GM23338 (cell line): ENCODE data around the gene GUCD1. TPM values are rescaled to one million over a fixed set of nuclear protein-coding genes. Genes with fewer than 3 reads are reported as not detected.

Experiments
- ATAC-seq: fragments of 200-7000 bp; cut with Tn5 transposase; 3 replicates; pipeline ENCODE4 v1.9.1; 2020
- DNase-seq: peaks from one replicate; pipeline ENCODE4 v3.0.0-alpha.2; 2015; ENCODE audit warnings: low spot score
- H2AFZ ChIP-seq: fragments of 200-600 bp; sonication (generic); 2 replicates; pipeline ENCODE4 v1.8.0; 2016; ENCODE audit warnings: antibody characterized with exemption, mild to moderate bottlenecking, moderate library complexity
- H3F3A ChIP-seq: fragments of 200-600 bp; sonication (generic); replicated peaks from 2 replicates; pipeline ENCODE4 v1.8.0; 2017; ENCODE audit warnings: antibody characterized with exemption, mixed run types, low read depth
- H3K27ac ChIP-seq: fragments of 200-600 bp; sonication (generic); 2 replicates; pipeline ENCODE4 v1.6.1; 2016; ENCODE audit warnings: low read depth
- H3K27me3 ChIP-seq: fragments of 200-600 bp; sonication (generic); 2 replicates; pipeline ENCODE4 v1.8.0; 2016; ENCODE audit warnings: mild to moderate bottlenecking, mixed run types, moderate library complexity; ENCODE audit not compliant: insufficient read depth
- H3K36me3 ChIP-seq: fragments of 200-600 bp; sonication (generic); 2 replicates; pipeline ENCODE4 v1.8.0; 2016; ENCODE audit warnings: mild to moderate bottlenecking; ENCODE audit not compliant: insufficient read depth
- H3K4me1 ChIP-seq: fragments of 200-600 bp; sonication (generic); 2 replicates; pipeline ENCODE4 v1.8.0; 2016; ENCODE audit warnings: mild to moderate bottlenecking, moderate library complexity; ENCODE audit not compliant: insufficient read depth
- H3K4me2 ChIP-seq: fragments of 200-600 bp; sonication (generic); 2 replicates; pipeline ENCODE4 v1.7.1; 2017; ENCODE audit warnings: mixed run types
- H3K4me3 ChIP-seq: fragments of 200-600 bp; sonication (generic); 2 replicates; pipeline ENCODE4 v1.6.1; 2016; ENCODE audit warnings: mixed run types
- H3K79me2 ChIP-seq: fragments of 200-600 bp; sonication (generic); replicated peaks from 2 replicates; pipeline ENCODE4 v1.8.0; 2017; ENCODE audit warnings: mild to moderate bottlenecking; ENCODE audit not compliant: insufficient read depth
- H3K9me2 ChIP-seq: fragments of 200-600 bp; sonication (generic); 2 replicates; pipeline ENCODE4 v1.8.0; 2017; ENCODE audit not compliant: insufficient read depth
- H4K20me1 ChIP-seq: fragments of 200-600 bp; sonication (generic); replicated peaks from 2 replicates; pipeline ENCODE4 v1.8.0; 2017; ENCODE audit warnings: mild to moderate bottlenecking; ENCODE audit not compliant: insufficient read depth
- H3K27ac Mint-ChIP-seq: 2 replicates; pipeline ENCODE4 v1.8.0; 2020; ENCODE audit warnings: inconsistent platforms, mild to moderate bottlenecking, moderate library complexity, mixed read lengths
- H3K27me3 Mint-ChIP-seq: 3 replicates; pipeline ENCODE4 v1.8.0; 2022; ENCODE audit warnings: low read depth, mild to moderate bottlenecking, moderate library complexity, mixed read lengths, inconsistent platforms; ENCODE audit not compliant: insufficient read depth, poor library complexity
- H3K36me3 Mint-ChIP-seq: 3 replicates; pipeline ENCODE4 v1.8.0; 2021; ENCODE audit warnings: low read depth, mild to moderate bottlenecking, inconsistent platforms, moderate library complexity, mixed read lengths
- H3K4me1 Mint-ChIP-seq: 3 replicates; pipeline ENCODE4 v1.8.0; 2020; ENCODE audit warnings: mild to moderate bottlenecking, inconsistent platforms, mixed read lengths
- H3K4me3 Mint-ChIP-seq: 3 replicates; pipeline ENCODE4 v1.8.0; 2021; ENCODE audit warnings: moderate library complexity, mild to moderate bottlenecking, inconsistent platforms, mixed read lengths
- H3K9me3 Mint-ChIP-seq: 3 replicates; pipeline ENCODE4 v1.8.0; 2020; ENCODE audit warnings: moderate library complexity, mild to moderate bottlenecking, inconsistent platforms, mixed read lengths
- EZH2 ChIP-seq: fragments of 200-600 bp; sonication (generic); IDR thresholded peaks from one replicate; pipeline ENCODE4 v1.8.0; 2017; ENCODE audit warnings: antibody characterized with exemption, mild to moderate bottlenecking, low read depth; ENCODE audit not compliant: unreplicated experiment
- EZH2phosphoT487 ChIP-seq: fragments of 200-600 bp; sonication (generic); IDR thresholded peaks from one replicate; pipeline ENCODE4 v1.8.1; 2018; ENCODE audit warnings: antibody characterized with exemption; ENCODE audit not compliant: unreplicated experiment
- JUNB ChIP-seq: IDR thresholded peaks from one replicate; pipeline ENCODE4 v1.6.1; 2016; ENCODE audit warnings: antibody characterized with exemption; ENCODE audit not compliant: unreplicated experiment
- POLR2AphosphoS5 ChIP-seq: IDR thresholded peaks from 2 replicates; pipeline ENCODE4 v1.6.1; 2016; ENCODE audit warnings: antibody characterized with exemption, low read depth
- STAT1 ChIP-seq: IDR thresholded peaks from one replicate; pipeline ENCODE4 v1.6.1; 2016; ENCODE audit warnings: antibody characterized with exemption; ENCODE audit not compliant: unreplicated experiment
- ZNF114 ChIP-seq: fragments of 250-450 bp; sonication (Bioruptor Pico); IDR thresholded peaks from 2 replicates; pipeline ENCODE4 v1.5.0; 2020; ENCODE audit warnings: mild to moderate bottlenecking, moderate library complexity
- ZNF331 ChIP-seq: fragments of 250-450 bp; sonication (Bioruptor Pico); IDR thresholded peaks from 2 replicates; pipeline ENCODE4 v1.5.0; 2020; ENCODE audit warnings: low read depth, mild to moderate bottlenecking, moderate library complexity
- polyA plus RNA-seq: library from polyadenylated mRNA; unstranded; fragments of >200 nt; fragmentation: Nextera tagmentation; extraction: Ambion mirVana; gene quantifications from 2 replicates; pipeline ENCODE4 v1.2.1, GENCODE V29; 2016
- total RNA-seq: library from RNA; depleted of rRNA; stranded (reverse); fragments of >200 nt; shearing (Covaris generic); gene quantifications from 2 replicates; pipeline ENCODE4 v1.2.3, GENCODE V29; 2014
- TF ChIP-seq, protein P1 (sequence below): fragments of 250-450 bp; sonication (Bioruptor Pico); IDR thresholded peaks from 2 replicates; pipeline ENCODE4 v1.5.0; 2020; ENCODE audit warnings: mild to moderate bottlenecking, moderate library complexity
- TF ChIP-seq, protein P2 (sequence below): IDR thresholded peaks from 2 replicates; pipeline ENCODE4 v1.6.1; 2016; ENCODE audit warnings: antibody characterized with exemption
- TF ChIP-seq, protein P3 (sequence below): IDR thresholded peaks from one replicate; pipeline ENCODE4 v1.6.1; 2018; ENCODE audit warnings: antibody characterized with exemption; ENCODE audit not compliant: unreplicated experiment
- TF ChIP-seq, protein P4 (sequence below), 2 experiments: fragments of 200-600 bp in 1 of 2; sonication (generic) in 1 of 2; conservative IDR thresholded peaks; 2 replicates each; pipeline versions ENCODE4 v1.5.1 to v1.6.1; 2016 to 2017; ENCODE audit warnings: antibody characterized with exemption in 2 of 2, low read depth in 2 of 2, mild to moderate bottlenecking in 2 of 2, moderate library complexity in 1 of 2

The GUCD1 gene
- total and polyA plus RNA-seq, 2 experiments from 2014 or later, result 39.0 to 106 TPM

DNA sequence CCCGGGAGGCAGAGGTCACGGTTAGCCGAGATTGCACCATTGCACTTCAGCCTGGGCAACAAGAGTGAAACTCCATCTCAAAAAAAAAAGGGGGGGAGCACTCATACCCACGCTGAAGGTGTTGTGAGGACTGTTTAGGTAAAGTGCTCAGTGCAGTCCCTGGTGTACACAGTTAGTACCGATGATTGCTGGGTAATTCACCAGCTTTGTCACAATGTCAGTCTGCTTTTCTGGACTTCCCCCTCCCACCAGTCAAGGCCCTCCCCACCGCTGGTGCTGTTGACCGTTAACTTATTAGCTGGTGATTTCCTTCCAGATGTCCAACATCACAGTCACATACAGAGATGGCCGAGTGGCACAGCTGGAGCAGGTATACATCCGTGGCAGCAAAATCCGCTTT, 12.7 kb upstream of the GUCD1 start (continued):
- TF ChIP-seq, protein P1, sequence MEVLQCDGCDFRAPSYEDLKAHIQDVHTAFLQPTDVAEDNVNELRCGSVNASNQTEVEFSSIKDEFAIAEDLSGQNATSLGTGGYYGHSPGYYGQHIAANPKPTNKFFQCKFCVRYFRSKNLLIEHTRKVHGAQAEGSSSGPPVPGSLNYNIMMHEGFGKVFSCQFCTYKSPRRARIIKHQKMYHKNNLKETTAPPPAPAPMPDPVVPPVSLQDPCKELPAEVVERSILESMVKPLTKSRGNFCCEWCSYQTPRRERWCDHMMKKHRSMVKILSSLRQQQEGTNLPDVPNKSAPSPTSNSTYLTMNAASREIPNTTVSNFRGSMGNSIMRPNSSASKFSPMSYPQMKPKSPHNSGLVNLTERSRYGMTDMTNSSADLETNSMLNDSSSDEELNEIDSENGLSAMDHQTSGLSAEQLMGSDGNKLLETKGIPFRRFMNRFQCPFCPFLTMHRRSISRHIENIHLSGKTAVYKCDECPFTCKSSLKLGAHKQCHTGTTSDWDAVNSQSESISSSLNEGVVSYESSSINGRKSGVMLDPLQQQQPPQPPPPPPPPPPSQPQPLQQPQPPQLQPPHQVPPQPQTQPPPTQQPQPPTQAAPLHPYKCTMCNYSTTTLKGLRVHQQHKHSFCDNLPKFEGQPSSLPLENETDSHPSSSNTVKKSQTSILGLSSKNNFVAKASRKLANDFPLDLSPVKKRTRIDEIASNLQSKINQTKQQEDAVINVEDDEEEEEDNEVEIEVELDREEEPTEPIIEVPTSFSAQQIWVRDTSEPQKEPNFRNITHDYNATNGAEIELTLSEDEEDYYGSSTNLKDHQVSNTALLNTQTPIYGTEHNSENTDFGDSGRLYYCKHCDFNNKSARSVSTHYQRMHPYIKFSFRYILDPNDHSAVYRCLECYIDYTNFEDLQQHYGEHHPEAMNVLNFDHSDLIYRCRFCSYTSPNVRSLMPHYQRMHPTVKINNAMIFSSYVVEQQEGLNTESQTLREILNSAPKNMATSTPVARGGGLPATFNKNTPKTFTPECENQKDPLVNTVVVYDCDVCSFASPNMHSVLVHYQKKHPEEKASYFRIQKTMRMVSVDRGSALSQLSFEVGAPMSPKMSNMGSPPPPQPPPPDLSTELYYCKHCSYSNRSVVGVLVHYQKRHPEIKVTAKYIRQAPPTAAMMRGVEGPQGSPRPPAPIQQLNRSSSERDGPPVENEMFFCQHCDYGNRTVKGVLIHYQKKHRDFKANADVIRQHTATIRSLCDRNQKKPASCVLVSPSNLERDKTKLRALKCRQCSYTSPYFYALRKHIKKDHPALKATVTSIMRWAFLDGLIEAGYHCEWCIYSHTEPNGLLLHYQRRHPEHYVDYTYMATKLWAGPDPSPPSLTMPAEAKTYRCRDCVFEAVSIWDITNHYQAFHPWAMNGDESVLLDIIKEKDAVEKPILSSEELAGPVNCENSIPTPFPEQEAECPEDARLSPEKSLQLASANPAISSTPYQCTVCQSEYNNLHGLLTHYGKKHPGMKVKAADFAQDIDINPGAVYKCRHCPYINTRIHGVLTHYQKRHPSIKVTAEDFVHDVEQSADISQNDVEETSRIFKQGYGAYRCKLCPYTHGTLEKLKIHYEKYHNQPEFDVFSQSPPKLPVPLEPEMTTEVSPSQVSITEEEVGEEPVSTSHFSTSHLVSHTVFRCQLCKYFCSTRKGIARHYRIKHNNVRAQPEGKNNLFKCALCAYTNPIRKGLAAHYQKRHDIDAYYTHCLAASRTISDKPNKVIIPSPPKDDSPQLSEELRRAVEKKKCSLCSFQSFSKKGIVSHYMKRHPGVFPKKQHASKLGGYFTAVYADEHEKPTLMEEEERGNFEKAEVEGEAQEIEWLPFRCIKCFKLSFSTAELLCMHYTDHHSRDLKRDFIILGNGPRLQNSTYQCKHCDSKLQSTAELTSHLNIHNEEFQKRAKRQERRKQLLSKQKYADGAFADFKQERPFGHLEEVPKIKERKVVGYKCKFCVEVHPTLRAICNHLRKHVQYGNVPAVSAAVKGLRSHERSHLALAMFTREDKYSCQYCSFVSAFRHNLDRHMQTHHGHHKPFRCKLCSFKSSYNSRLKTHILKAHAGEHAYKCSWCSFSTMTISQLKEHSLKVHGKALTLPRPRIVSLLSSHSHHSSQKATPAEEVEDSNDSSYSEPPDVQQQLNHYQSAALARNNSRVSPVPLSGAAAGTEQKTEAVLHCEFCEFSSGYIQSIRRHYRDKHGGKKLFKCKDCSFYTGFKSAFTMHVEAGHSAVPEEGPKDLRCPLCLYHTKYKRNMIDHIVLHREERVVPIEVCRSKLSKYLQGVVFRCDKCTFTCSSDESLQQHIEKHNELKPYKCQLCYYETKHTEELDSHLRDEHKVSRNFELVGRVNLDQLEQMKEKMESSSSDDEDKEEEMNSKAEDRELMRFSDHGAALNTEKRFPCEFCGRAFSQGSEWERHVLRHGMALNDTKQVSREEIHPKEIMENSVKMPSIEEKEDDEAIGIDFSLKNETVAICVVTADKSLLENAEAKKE (CRISPR knock-in tag), result no peak

DNA sequence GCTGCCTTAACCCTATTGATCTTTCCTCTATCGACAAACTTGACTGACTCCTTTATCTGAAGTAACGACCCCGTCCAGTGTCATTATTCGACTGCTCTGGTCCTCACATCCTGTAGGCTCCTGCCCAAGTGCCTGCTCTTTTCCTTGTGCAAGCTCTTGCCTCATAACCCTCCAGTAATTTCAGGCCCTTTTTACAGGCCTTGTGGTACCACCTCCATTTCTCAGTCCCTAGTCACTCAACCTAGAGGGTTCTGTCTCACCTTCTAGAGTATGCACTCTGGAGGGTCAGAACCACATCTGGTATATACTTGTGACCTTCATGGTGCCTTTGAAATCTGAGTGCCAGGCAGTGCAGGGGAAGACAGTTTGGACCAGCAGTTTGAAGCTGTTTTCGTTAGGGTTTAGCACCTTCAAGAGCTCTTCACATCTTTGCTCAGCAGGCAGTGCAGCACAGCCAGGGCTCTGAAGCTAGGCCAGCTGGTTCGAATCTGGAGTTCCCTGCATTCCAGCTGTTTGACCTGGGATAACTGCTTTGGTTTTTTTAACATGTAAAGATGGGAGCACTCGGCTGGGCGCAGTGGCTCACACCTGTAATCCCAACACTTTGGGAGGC, 12.1 kb upstream of the GUCD1 start:
- Mint-ChIP-seq H3K27me3 (no peaks in the 10 kb centered on the region), H3K4me1 (no peaks in the 10 kb centered on the region), H3K36me3 (peaks cover 64% of the 10 kb centered on the region), H3K4me3 (no peak overlapping the region), H3K27ac (no peak overlapping the region; the same call in 1 of the 2 replicates), H3K9me3 (no peaks in the 10 kb centered on the region)
- Histone ChIP-seq H3K27me3 (no peaks in the 10 kb centered on the region), H3K36me3 (peaks cover 38% of the 10 kb centered on the region), H2AFZ (no peak overlapping the region), H3K27ac (no peak overlapping the region), H3K4me2 (no peak overlapping the region), H3K9me2 (no peaks in the 10 kb centered on the region), H3K4me1 (no peaks in the 10 kb centered on the region), H3F3A (0 out of 2 replicates have a peak, but pooled peaks cover 5% of the 10 kb centered on the region), H3K4me3 (no peak overlapping the region), H4K20me1 (peaks cover 56% of the 10 kb centered on the region), H3K79me2 (peaks cover 66% of the 10 kb centered on the region)
- no peak for ATAC-seq
- no peak for DNase-seq
- no peak for TF ChIP-seq POLR2AphosphoS5
- no peak for TF ChIP-seq EZH2
- TF ChIP-seq, protein P2, sequence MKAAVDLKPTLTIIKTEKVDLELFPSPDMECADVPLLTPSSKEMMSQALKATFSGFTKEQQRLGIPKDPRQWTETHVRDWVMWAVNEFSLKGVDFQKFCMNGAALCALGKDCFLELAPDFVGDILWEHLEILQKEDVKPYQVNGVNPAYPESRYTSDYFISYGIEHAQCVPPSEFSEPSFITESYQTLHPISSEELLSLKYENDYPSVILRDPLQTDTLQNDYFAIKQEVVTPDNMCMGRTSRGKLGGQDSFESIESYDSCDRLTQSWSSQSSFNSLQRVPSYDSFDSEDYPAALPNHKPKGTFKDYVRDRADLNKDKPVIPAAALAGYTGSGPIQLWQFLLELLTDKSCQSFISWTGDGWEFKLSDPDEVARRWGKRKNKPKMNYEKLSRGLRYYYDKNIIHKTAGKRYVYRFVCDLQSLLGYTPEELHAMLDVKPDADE, result no peak
- no peak for TF ChIP-seq EZH2phosphoT487
- TF ChIP-seq ZNF331 (CRISPR knock-in tag), result no peak
- TF ChIP-seq, protein P3, sequence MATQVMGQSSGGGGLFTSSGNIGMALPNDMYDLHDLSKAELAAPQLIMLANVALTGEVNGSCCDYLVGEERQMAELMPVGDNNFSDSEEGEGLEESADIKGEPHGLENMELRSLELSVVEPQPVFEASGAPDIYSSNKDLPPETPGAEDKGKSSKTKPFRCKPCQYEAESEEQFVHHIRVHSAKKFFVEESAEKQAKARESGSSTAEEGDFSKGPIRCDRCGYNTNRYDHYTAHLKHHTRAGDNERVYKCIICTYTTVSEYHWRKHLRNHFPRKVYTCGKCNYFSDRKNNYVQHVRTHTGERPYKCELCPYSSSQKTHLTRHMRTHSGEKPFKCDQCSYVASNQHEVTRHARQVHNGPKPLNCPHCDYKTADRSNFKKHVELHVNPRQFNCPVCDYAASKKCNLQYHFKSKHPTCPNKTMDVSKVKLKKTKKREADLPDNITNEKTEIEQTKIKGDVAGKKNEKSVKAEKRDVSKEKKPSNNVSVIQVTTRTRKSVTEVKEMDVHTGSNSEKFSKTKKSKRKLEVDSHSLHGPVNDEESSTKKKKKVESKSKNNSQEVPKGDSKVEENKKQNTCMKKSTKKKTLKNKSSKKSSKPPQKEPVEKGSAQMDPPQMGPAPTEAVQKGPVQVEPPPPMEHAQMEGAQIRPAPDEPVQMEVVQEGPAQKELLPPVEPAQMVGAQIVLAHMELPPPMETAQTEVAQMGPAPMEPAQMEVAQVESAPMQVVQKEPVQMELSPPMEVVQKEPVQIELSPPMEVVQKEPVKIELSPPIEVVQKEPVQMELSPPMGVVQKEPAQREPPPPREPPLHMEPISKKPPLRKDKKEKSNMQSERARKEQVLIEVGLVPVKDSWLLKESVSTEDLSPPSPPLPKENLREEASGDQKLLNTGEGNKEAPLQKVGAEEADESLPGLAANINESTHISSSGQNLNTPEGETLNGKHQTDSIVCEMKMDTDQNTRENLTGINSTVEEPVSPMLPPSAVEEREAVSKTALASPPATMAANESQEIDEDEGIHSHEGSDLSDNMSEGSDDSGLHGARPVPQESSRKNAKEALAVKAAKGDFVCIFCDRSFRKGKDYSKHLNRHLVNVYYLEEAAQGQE, result no peak
- TF ChIP-seq, protein P4, sequence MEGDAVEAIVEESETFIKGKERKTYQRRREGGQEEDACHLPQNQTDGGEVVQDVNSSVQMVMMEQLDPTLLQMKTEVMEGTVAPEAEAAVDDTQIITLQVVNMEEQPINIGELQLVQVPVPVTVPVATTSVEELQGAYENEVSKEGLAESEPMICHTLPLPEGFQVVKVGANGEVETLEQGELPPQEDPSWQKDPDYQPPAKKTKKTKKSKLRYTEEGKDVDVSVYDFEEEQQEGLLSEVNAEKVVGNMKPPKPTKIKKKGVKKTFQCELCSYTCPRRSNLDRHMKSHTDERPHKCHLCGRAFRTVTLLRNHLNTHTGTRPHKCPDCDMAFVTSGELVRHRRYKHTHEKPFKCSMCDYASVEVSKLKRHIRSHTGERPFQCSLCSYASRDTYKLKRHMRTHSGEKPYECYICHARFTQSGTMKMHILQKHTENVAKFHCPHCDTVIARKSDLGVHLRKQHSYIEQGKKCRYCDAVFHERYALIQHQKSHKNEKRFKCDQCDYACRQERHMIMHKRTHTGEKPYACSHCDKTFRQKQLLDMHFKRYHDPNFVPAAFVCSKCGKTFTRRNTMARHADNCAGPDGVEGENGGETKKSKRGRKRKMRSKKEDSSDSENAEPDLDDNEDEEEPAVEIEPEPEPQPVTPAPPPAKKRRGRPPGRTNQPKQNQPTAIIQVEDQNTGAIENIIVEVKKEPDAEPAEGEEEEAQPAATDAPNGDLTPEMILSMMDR (conservative IDR thresholded peaks at IDR 0.05; ENCODE audit: low read depth in 2 of 2), result no peak
- no peak for TF ChIP-seq JUNB
- TF ChIP-seq ZNF114 (CRISPR knock-in tag), result no peak
- no peak for TF ChIP-seq STAT1
